K562 (cell line): ENCODE results near the gene HES5. TPM values are rescaled to one million over a fixed set of nuclear protein-coding genes. Genes with fewer than 3 reads are reported as not detected.
A peak's percentile ranks its signal among the peaks of the same experiment; 100 is the strongest.

Experiments
- ATAC-seq: fragments of 200-7000 bp; cut with Tn5 transposase; 3 replicates; pipeline ENCODE4 v1.9.1; 2020; ENCODE audit warnings: moderate library complexity
- BruUV-seq: library from RNA; stranded (reverse); fragments of 400-500 nt; replicated peaks from 2 replicates; lab custom pipeline; 2021; lab: Mats Ljungman, UMichigan
- CTCF ChIA-PET: fragments of 300-600 bp; formaldehyde crosslinking; extraction: SDS; loops from one replicate; lab custom pipeline; 2021; ENCODE audit warnings: low intra/inter-chr PET ratio; lab: Yijun Ruan, JAX
- POLR2A ChIA-PET: fragments of 300-600, 350-650 bp; sonication (Branson Sonifier 250); formaldehyde crosslinking; extraction: SDS; loops from one replicate; lab custom pipeline; 2021; ENCODE audit warnings: antibody characterized with exemption, inconsistent platforms; lab: Yijun Ruan, JAX
- DNase-seq, 4 experiments: peaks; one replicate each; pipeline versions ENCODE4 v3.0.0 to v3.0.0-alpha.2; 2011 to 2018; ENCODE audit warnings: low spot score in 3 of 4, mixed read lengths in 3 of 4; ENCODE audit errors: extremely low read depth in 1 of 4
- FAIRE-seq: peaks from 2 replicates; lab custom pipeline; 2011; peaks lifted over from hg19 to GRCh38; lab: Jason Lieb, UNC
- H2AFZ ChIP-seq: 2 replicates; pipeline ENCODE4 v1.6.0; 2011; ENCODE audit warnings: low read depth, low read length, control low read depth, inconsistent platforms
- H3K27ac ChIP-seq: fragments of 200-600 bp; 3 replicates; pipeline ENCODE4 v1.8.0; 2011; ENCODE audit warnings: low read depth, mild to moderate bottlenecking, control low read depth, inconsistent platforms, low read length, moderate library complexity, mixed read lengths; ENCODE audit errors: extremely low read depth
- H3K27me3 ChIP-seq, 2 experiments: fragments of 300-600 bp in 1 of 2; 2 replicates in 1 of 2; 3 replicates in 1 of 2; pipeline versions ENCODE4 v1.6.0 to v1.8.0; 2011; ENCODE audit warnings: inconsistent platforms in 2 of 2, low read length in 2 of 2, mild to moderate bottlenecking in 1 of 2, mixed read lengths in 1 of 2, moderate library complexity in 1 of 2; ENCODE audit not compliant: control insufficient read depth in 2 of 2, insufficient read depth in 2 of 2
- H3K36me3 ChIP-seq: fragments of 300-600 bp; 3 replicates; pipeline ENCODE4 v1.8.0; 2011; ENCODE audit warnings: mild to moderate bottlenecking, low read length, inconsistent platforms; ENCODE audit not compliant: control insufficient read depth, insufficient read depth
- H3K4me1 ChIP-seq, 2 experiments: fragments of 200-600 bp in 1 of 2; replicated peaks in 1 of 2; 2 replicates in 1 of 2; 3 replicates in 1 of 2; pipeline versions ENCODE4 v1.5.1 to v1.8.0; 2011; ENCODE audit warnings: inconsistent platforms in 2 of 2, low read length in 2 of 2, mild to moderate bottlenecking in 1 of 2, mixed read lengths in 1 of 2, moderate library complexity in 1 of 2; ENCODE audit not compliant: control insufficient read depth in 2 of 2, insufficient read depth in 2 of 2
- H3K4me2 ChIP-seq: 2 replicates; pipeline ENCODE4 v1.6.1; 2011; ENCODE audit warnings: low read length, control low read depth, inconsistent platforms, mixed read lengths; ENCODE audit not compliant: insufficient read depth
- H3K4me3 ChIP-seq: fragments of 200-600 bp; sonication (generic), shearing (Covaris generic); 2 replicates; pipeline ENCODE4 v1.5.1; 2016; ENCODE audit warnings: control low read depth, inconsistent platforms
- H3K79me2 ChIP-seq: fragments of 200-600 bp; 3 replicates; pipeline ENCODE4 v1.8.0; 2011; ENCODE audit warnings: low read length, inconsistent platforms; ENCODE audit not compliant: control insufficient read depth, insufficient read depth
- H3K9ac ChIP-seq, 2 experiments: 2 replicates each; pipeline versions ENCODE4 v1.6.0 to v1.6.1; 2011; ENCODE audit warnings: low read depth in 2 of 2, low read length in 2 of 2, control low read depth in 1 of 2, inconsistent platforms in 1 of 2, mild to moderate bottlenecking in 1 of 2, mixed read lengths in 1 of 2; ENCODE audit not compliant: insufficient read depth in 1 of 2
- H3K9me1 ChIP-seq: one replicate; pipeline ENCODE4 v1.6.0; 2011; ENCODE audit warnings: inconsistent platforms, mild to moderate bottlenecking, low read length, moderate library complexity; ENCODE audit not compliant: control insufficient read depth, insufficient read depth
- H3K9me3 ChIP-seq: replicated peaks from 2 replicates; pipeline ENCODE4 v1.5.1; 2011; ENCODE audit warnings: low read depth, low read length, inconsistent platforms; ENCODE audit not compliant: control insufficient read depth, insufficient read depth
- H4K20me1 ChIP-seq: replicated peaks from 2 replicates; pipeline ENCODE4 v1.6.1; 2011; ENCODE audit warnings: low read length, inconsistent platforms, mixed read lengths; ENCODE audit not compliant: control insufficient read depth, insufficient read depth
- CTBP1 ChIP-seq: fragments of 450-650 bp; IDR thresholded peaks from 2 replicates; pipeline ENCODE4 v1.6.1; 2016; ENCODE audit warnings: borderline replicate concordance
- PHTF2 ChIP-seq: fragments of 250-450 bp; sonication (Bioruptor Pico); IDR thresholded peaks from 2 replicates; pipeline ENCODE4 v1.5.0; 2021; ENCODE audit warnings: mild to moderate bottlenecking
- RBFOX2 ChIP-seq: fragments of 200-400 bp; formaldehyde crosslinking; IDR thresholded peaks from 2 replicates; pipeline ENCODE4 v1.6.1; 2017; ENCODE audit warnings: low read depth, mild to moderate bottlenecking, low read length, moderate library complexity
- TBP ChIP-seq: optimal IDR thresholded peaks from 2 replicates; pipeline ENCODE3; 2011; ENCODE audit warnings: low read depth, low read length, improper control_type of control experiment
- WGBS: fragments of 100-300 bp; shearing (Covaris generic); methylation state at CpG from one replicate; pipeline ENCODE4 v1.1.6; 2016; ENCODE audit warnings: low coverage, mixed read lengths; ENCODE audit not compliant: insufficient coverage; ENCODE audit errors: missing lambda C conversion rate; 5-methylcytosine and 5-hydroxymethylcytosine counted together
- in situ Hi-C: fragments of 300-500 bp; cut with MboI; formaldehyde crosslinking; loops from 4 replicates; pipeline ENCODE4 v1.15.0; 2018; ENCODE audit warnings: inconsistent platforms, mixed read lengths
- intact Hi-C: fragments of 100-400 bp; cut with micrococcal nuclease; formaldehyde crosslinking; loops from 2 replicates; pipeline ENCODE4 v1.14.2; 2022
- polyA plus RNA-seq, 8 experiments: library from polyadenylated mRNA; depleted of rRNA in 4 of 8; stranded (reverse) in 5 of 8; unstranded in 3 of 8; fragments of >200 nt; fragmentation: Nextera tagmentation in 2 of 8; fragmentation: Illumina TruSeq in 1 of 8; extraction: Ambion mirVana in 2 of 8; extraction: Trizol in 1 of 8; gene quantifications; 2 replicates each; pipeline versions ENCODE4 v1.2.1 to v1.2.3, GENCODE V29; 2011 to 2014; ENCODE audit warnings: inconsistent platforms in 1 of 8, missing spikeins in 1 of 8
- total RNA-seq, 7 experiments: library from RNA; depleted of rRNA in 6 of 7; stranded (reverse); fragments of >200 nt in 6 of 7; fragmentation: Illumina TruSeq in 2 of 7; extraction: Trizol in 2 of 7; gene quantifications; 2 replicates each; pipeline versions ENCODE4 v1.2.1 to v1.2.3, GENCODE V29; 2011 to 2021; ENCODE audit warnings: low replicate concordance in 1 of 7

HES5 gene
- total and polyA plus RNA-seq, 9 of the 15 experiments (the other 6 are each of a cell fraction or from before 2014, with no cell fraction given), result not detected

DNA sequence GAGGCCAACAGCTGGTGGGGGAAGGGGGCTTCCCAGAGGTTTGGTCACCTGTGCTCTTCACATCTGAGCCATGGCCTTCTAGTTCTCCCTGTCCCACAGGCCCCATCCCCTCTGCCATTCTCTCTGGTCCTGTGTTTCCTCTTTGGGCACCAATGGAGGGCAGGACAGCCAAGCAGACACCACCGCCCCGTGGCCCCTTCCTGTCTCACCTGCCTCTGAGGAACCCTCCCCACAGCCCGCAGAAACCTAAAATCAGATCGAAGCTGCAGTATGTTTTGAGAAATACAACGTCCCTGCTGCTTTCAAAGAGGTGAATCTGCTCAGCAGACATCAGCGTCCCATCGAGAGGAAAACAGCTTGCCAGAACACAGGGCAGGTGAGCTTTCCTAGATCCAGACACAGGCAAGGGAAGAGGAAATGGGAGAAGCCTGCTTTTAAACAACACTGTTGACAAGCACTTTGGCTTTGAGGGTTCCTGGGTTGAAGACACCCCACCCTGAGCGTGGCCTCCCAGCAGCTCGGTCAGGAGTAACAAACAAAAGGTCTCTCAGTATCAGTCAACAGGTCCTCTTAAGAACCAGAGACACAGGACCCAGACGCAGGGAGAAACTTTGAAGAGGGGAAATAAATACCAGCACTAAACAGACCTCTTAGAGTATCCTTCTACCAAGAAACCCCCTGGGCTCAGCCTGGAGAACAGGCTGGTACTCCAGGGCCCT, 6.0 kb downstream of the HES5 start:
- Histone ChIP-seq H3K27ac (no peak overlapping the region; the same call in 2 of the 3 replicates), H4K20me1 (peaks cover 43% of the 10 kb centered on the region), H3K4me2 (peak overlapping the region; percentile 87; the same call in 1 of the 2 replicates), H3K79me2 (peaks cover 47% of the 10 kb centered on the region), H2AFZ (no peak overlapping the region), H3K9me1 (peaks cover 18% of the 10 kb centered on the region), H3K9me3 (no peaks in the 10 kb centered on the region), H3K4me1 (peaks cover 24 to 62% of the 10 kb centered on the region in 2 experiments; a peak in 4 of 5 replicates), H3K36me3 (peaks cover 61% of the 10 kb centered on the region), H3K4me3 (peak overlapping the region; percentile 99; the same call in 1 of the 2 replicates), H3K27me3 (peaks cover 4 to 6% of the 10 kb centered on the region in 2 experiments; a peak in 2 of 5 replicates), H3K9ac (peak overlapping the region; percentile 92 to 97; a peak in 3 of 4 replicates)
- no peak for DNase-seq
- ATAC-seq, result no peak
- no TSS peak for BruUV-seq
- peak; percentile 56 for FAIRE-seq
- ChIA-PET CTCF (no interaction called here), POLR2A (interaction anchor here (0.7 to 1.0 kb wide), 2 partner anchors 60 to 131 kb away, joined by 4 read pairs; no protein-coding TSS in a partner anchor)
- intact Hi-C loops, result no loop called here
- in situ Hi-C loops, result no loop called here
- TF ChIP-seq PHTF2 (CRISPR knock-in tag) (no peak), RBFOX2 (peak; percentile 26; the same call in 1 of the 2 replicates), TBP (no peak), CTBP1 (no peak)
- WGBS, result 81% methylated on average over 10 of the region's 10 CpGs
